ENCODE data around the gene NKPD1.

NKPD1 gene, protein sequence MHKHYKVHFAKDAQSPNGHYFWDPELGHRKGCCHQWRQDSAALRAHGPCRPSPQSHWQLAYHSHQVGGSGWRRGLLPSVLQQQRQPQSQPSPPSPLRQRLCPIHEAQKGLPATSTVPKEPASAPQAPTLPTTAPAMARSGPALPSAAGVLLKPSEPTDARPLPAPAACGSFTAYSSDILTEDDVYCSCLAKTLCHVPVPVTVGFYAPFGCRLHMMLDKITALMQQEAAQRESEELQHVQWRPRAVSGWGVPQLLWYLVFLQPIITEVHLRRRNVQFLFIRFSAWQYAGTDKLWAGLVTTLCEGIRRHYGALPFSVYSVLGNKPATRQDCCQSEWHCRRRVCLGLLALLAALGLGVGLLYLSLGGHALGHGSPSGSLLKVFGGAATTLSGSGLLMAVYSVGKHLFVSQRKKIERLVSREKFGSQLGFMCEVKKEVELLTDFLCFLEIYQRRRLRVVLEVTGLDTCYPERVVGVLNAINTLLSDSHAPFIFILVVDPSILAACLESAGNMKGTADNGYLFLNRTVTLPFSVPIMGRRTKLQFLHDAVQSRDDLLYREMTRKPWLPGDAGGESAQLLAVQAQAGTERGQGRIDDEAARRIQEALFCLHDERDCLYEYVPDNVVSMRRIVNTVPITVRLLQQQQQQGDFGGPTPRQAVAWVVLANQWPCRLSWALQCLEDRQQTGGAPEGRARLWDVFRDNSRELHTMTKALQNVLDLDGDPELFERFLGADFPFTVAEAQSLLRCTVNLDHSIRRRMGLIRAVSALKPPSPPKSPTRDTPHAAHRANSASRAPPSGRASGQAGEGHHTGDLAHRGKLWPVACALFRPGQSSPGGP

DNA sequence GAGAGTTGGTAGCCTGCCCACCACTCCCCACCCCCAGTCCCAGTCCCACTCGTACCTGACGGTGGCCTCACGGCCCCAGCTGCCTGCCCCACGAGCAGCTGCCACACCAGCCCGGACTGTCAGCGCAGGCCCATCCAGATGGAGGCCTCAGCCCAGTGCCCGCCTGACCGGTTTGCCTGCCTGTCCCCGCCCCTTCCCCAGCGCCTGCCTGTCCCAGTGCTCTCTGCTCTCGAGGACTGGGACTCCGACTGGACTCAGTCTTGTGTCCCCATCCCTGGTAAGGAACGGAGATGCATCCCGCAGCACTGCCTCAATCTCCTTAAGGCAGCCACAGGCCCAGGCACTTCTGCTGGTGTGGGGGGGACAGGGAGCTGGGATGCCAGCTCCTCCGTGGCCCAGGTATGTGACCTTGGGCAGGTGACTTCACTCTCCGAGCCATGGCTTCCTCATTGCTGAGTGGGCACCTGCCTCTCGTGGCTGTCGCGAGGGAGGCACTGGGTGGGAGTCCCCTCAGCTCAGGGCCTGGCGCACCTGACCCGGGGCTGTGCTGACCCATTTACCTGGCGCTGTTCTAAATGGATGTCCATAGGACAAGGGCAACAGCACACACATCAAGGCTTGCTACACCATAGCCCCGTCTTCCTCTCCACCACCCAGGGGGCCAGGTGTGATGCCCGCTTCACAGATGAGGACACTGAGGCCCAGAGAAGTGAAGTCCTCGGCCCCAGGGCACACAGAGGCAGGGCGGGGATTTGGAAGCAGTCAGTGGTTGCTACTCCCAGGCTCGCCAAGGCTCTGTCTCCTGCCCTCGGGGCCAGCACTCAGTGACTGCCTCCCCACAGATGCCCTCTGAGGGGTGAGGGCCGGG, at the start of gene NKPD1:
Gene NKPD1 (minus strand): TSS at position 113 of the 868 bp plus-strand sequence. CDS start 832 bp downstream, outside the sequence.
- no peak for DNase-seq (ENCODE audit: low read depth in 2 of 2)

DNA sequence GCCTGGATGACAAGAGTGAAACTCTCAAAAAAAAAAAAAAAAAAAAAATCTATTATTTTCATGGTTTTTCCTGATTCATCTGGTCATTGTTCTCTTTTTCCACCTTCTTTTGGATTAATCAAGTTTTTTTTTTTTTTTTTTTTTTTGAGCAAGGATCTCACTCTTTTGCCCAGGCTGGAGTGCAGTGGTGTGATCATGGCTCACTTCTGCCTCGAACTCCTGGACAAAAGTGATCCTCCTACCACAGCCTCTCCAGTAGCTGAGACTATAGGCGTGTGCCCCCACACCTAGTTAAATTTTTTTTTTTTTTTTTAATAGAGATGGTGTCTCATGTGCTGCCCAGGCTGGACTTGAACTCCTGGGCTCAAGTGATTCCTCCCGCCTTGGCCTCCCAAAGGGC, 45.5 kb upstream of the NKPD1 start:
- no peak for DNase-seq (ENCODE audit: low read depth in 2 of 2)

DNA sequence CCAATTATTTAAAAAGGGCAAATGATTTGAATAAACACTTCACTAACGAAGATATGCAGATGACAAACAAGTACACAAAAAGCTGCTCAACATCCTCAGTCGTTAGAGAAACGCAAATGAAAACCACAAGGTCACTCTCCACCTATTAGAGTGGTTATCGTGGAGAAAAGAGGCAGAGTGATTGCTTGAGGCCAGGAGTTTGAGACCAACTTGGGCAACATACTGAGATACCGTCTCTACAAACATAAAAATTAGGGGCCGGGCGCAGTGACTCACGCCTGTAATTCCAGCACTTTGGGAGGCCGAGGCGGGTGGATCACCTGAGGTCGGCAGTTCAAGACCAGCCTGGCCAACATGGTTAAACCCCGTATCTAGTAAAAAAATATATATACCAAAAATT, 45.0 kb upstream of the NKPD1 start:
- no peak for DNase-seq (ENCODE audit: low read depth in 2 of 2)

DNA sequence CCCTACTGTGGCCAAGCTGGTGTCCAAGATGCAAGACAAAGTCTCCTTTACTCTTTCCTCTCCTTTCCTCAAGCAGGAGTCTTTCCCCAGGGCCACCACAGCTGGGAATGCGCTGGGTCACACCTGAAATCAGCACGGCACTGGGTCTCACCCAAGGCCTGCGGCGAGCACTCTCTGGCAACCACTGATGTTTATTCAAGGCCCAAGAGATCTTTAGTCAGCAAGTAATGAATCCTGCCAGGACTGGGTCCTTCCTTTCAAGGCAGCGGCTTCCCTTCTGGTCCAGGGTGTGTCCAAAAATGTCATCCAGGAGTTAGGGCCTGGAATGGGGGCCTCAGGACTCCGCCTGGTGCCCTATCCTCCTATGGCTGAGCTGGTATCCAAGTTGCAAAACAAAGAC, 41.9 kb upstream of the NKPD1 start:
- DNase-seq (ENCODE audit: low read depth in 2 of 2): no peak

DNA sequence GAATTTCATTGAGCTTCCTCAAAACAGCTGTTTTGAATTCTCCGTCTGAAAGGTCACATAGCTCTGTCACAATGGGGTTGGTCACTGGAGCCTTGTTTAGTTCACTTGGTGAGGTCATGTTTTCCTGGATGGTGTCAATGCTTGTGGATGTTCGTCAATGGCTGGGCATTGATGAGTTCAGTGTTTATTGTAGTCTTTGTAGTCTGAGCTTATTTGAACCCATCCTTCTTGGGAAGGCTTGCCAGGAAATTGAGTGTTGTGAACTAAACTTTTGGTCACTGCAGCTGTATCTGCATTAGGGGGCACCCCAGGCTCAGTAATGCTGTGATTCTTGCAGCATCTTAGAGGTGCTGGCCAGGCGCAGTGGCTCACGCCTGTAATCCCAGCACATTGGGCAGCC, 39.8 kb upstream of the NKPD1 start:
- no peak for DNase-seq (ENCODE audit: low read depth in 2 of 2)

DNA sequence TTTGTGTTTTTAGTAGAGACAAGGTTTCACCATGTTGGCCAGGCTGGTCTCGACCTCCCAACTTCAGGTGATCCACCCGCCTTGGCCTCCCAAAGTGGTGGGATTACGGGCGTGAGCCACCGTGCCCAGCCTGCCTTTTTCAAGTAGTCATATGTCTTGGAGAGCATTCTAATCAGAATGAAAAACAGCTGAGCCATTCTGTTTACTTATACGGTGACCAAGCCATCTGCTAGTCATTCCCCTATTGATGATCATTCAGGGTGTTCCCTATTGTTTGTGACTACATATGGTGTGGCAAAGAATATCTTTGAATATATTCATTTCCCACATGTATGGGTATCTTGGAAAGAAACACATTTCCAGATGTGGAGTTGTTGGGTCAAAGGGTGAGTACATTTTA, 35.0 kb upstream of the NKPD1 start:
- no peak for DNase-seq (ENCODE audit: low read depth in 2 of 2)

DNA sequence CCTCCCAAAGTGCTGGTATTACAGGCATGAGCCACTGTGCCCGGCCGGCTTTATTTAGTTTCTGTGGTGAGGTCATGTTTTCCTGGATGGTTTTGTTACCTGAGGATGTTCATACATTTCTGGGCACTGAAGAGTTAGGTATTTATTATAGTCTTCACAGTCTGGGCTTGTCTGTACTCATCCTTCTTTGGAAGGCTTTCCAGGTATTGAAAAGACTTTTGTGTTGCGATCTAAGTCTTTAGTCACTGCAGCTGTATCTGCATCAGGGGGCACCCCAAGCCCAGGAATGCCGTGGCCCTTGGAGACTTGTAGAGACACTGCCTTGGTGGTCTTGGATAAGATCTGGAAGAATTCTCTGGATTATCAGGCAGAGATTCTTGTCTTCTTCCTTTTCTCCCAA, 30.6 kb upstream of the NKPD1 start:
- no peak for DNase-seq (ENCODE audit: low read depth in 2 of 2)

DNA sequence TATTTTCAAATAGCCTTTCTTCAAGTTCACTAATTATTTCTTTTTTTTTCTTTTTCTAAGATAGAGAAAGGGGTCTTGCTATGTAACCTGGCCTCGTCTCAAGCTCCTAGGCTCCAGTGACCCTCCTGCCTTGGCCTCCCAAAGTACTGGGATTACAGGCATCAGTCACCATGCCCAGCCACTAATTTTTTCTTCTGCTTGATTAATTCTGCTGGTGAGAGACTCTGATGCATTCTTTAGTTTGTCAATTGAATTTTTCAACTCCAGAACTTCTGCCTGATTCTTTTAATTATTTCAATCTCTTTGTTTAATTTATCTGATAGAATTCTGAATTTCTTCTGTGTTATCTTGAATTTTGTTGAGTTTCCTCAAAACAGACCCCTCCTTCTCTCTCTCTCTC, 29.2 kb upstream of the NKPD1 start:
- DNase-seq (ENCODE audit: low read depth in 2 of 2): no peak

DNA sequence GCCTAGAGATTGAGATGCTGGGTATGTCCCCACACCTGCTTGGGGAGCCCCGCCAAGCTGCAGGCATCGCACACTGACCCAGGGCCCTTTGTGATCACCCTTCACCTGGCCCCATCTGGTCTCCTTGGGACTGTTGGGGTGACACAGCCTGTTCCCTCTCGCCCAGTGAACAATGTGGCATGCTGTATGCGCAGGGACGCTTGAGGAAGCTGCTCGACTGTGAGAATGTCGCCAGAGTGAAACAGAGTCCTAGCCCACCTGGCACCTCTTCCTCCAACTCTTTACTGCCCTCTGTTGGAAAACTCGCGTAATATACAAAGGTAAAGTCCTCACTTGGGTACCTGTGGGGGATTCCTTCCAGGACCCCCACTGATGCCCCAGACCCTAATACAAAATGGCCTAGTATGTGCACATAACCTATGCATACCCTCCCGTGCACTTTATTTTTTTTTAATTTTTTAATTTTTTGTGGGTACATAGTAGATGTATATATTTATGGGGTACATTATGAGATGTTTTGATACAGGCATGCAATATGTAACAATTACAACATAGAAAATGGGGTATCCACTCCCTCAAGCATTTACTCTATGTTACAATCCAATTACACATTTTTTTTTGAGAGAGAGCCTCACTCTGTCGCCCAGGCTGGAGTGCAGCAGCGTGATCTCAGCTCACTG, 26.8 kb upstream of the NKPD1 start:
- DNase-seq (ENCODE audit: low read depth in 2 of 2): no peak

DNA sequence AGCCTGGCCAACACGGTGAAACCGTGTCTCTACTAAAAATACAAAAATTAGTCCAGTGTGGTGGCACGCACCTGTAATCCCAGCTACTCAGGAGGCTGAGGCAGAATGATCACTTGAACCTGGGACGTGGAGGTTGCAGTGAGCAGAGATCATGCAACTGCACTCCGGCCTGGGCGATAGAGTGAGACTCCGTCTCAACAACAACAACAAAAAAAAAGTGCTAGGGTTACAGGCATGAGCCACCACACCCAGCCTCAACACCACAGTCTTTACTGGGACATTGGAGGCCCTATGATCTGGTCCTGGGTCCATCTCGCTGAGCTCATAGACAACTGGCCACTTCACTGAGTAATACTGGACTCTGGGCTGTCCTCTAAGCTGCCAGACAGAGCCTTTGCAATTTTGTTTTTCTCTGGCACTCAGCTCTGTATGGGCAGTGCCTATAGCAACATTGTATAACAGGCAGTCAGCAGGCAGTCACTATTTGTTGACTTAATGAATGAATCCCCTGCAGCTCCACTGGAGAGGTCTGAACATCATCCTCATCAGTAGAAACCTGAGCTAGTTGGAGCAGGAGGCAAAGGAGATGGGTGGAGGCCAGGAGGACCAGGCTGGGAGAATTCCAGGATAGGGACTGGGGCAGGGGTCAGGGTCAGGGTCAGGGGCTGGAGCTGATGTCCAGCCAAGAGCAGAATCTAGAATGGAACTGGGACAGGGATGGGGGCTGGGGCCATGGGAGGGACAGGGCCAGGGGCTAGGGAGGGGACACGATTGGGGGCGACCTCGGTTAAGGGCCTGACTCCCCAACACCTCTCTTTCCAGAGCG, 25.9 kb upstream of the NKPD1 start:
- no peak for DNase-seq (ENCODE audit: low read depth in 2 of 2)

DNA sequence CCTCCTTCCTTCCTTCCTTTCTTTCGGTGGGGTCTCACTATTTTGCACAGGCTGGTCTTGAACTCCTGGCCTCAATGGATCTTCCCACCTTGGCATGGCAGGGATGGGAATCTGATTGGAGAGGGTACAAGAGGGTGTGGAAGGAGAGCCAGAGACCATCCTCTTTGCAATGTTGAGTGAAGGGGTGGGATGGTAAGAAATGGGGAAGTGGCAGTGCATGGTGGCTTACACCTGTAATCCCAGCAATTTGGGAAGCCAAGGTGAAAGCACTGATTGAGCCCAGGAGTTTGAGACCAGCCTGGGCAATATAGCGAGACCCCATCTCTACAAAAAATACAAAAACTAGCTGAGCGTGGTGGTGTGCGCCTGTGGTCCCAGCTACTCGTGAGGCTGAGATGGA, 23.3 kb upstream of the NKPD1 start:
- no peak for DNase-seq (ENCODE audit: low read depth in 2 of 2)

DNA sequence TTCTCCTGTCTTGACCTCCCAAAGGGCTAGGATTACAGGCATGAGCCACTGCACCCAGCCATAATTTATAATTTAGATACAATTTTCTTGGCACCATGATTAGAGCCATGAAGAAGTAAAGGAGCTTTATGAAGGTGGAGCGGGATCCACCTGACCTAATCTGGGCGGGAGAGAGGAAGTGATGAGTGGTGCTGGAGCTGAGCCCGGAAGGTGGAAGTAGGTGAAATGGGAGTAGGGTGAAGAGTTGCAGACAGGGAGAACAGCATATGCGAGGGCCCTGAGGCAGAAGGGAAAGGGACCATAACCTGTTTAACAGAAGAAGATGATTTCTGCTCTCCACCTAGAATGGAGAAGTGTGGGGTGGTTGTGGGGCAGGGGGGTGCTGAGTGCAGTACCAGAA, 22.0 kb upstream of the NKPD1 start:
- no peak for DNase-seq (ENCODE audit: low read depth in 2 of 2)

DNA sequence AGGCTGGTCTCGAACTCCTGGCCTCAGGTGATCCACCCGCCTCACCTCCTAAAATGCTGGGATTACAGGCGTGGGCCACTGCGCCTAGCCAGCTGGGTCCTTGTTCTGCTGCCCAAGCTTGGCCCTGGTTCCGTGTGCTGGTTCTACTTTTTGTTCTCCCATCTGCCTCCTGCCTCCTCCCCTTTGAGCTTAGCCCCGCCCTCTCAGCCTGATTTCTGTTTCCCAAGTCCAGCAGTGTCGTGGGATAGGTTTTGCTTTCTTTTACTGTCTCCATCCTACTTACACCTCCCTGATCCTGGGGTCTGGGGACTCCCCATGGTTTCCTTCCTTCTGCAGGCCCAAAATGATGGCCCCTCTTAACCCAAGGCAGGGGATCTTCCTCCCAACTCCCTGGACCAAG, 20.2 kb upstream of the NKPD1 start:
- DNase-seq (ENCODE audit: low read depth in 2 of 2): no peak

DNA sequence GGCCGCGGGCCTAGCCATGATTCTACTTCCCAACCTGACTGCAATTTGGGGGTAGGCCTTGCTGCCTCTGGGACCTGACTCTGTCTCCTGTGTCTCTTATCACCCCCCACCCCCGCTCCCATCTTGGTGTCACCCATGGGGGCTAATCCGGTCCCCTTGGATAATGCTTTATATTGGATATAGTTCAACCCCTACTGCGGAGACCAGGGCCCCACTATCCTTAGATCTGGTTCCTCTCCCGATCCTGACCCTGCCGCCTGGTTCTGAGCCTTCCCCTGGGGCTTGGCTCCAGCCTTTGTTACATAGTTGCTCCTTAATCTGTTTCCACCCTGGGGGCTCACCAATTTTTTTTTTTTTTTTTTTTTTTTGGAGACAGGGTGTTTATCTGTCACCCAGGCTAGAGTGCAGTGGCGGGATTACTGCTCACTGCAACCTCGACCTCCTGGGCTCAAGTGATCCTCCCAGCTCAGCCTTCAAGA, 19.1 kb upstream of the NKPD1 start:
- DNase-seq (ENCODE audit: low read depth in 2 of 2): no peak

DNA sequence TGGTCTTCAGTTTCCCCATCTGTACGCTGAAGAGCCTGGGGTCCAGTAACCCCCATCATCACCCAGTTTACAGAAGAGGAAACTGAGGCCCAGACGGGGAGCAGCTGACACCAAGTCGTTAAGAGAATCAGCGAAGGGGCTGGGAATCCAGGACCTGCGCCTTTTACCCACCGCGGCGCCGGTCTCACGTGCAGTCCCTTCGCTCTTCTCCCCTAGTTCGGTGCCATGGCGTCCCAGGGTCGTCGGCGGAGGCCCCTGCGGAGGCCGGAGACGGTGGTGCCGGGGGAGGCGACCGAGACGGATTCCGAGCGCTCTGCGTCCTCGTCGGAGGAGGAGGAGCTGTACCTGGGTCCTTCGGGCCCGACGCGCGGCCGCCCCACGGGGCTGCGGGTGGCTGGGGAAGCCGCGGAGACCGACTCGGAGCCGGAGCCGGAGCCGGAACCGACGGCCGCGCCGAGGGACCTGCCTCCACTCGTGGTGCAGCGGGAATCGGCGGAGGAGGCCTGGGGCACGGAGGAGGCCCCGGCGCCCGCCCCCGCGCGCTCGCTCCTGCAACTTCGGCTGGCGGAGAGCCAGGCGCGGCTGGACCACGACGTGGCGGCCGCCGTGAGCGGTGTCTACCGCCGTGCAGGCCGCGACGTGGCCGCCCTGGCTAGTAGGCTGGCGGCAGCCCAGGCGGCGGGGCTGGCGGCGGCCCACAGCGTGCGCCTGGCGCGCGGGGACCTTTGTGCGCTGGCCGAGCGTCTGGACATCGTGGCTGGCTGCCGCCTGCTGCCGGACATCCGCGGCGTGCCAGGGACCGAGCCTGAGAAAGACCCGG, 18.5 kb upstream of the NKPD1 start:
- no peak for DNase-seq (ENCODE audit: low read depth in 2 of 2)

DNA sequence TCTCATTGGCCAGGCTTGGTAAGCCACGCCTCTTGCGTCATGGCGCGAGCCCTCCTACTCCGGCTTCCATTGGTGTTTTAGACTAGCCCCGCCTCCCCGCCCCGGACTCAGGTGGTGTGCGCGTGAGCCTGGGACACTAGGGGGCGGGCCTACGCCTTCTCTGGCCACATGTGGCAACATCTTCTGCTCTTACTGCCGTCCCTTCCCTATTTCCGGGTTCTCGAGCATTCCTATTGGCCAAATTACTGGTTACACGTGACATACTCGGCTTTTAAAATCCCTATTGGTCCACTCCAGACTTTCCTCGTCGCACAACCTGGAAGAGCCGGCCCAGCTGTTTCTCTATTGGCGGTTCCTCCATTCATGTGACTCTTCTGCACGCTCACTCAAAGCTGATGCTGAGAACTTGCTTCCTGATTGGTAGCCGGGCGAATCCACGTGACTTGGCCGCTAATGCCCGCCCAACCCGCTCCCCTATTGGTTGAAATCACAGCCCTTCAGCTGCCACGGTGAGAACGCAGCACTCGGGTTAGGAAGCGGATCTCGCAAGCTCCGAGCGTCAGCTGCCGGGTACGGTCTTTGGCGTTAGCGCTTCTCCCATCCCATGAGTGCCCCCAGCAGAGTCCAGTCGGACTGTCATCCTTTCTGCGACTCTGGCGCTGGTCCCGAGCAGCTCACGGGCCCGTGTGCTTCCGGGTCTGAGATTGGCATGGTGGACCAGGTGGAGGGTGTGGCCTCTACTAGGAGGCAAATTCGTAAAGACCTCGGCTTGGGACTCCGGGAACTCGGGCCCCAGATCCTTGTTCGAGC, 17.7 kb upstream of the NKPD1 start, which contains the start of gene BLOC1S3:
Gene BLOC1S3 (plus strand): TSS at position 523 of the 810 bp plus-strand sequence. CDS start 513 bp downstream, outside the sequence.
- peak; percentile 100 for DNase-seq (ENCODE audit: low read depth in 2 of 2)

DNA sequence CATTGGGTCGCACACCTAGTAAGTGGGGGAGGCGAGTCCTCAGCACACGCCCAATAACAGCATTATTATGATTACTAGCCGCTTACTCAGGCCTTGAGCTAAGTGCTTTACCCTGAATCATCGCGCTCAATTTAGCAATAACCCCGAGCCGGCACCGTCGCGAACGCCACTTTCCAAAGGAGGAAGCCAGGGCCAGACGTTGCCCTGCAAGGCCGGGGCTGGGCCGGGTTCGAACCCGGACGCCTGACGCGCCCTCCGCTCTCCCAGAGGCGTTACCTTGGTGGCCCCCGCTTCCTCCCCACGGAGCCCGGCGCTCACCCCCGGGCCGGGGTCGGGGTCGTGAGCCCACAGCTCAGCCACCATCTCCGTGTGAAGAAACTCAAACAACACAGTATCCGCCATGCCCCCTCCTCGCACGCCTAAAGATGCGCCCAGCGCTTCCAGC, 17.1 kb upstream of the NKPD1 start, which contains the start of gene TRAPPC6A:
Gene TRAPPC6A (minus strand): TSS at position 421 of the 445 bp plus-strand sequence. CDS start 19 bp downstream, at position 402.
- no peak for DNase-seq (ENCODE audit: low read depth in 2 of 2)
